HEK293T (cell line): Measurements from ENCODE around the gene MBOAT7.

ENCODE experiments used
- BHLHE40 ChIP-seq: fragments of 450-650 bp; IDR thresholded peaks from 2 replicates; pipeline ENCODE4 v1.6.1; 2016; ENCODE audit warnings: mild to moderate bottlenecking, moderate library complexity, borderline replicate concordance
- FOXA1 ChIP-seq: fragments of 450-650 bp; IDR thresholded peaks from 2 replicates; pipeline ENCODE4 v1.6.1; 2016; ENCODE audit warnings: mild to moderate bottlenecking
- FOXK2 ChIP-seq: fragments of 450-650 bp; IDR thresholded peaks from 2 replicates; pipeline ENCODE4 v1.6.1; 2016; ENCODE audit warnings: mild to moderate bottlenecking
- FOXM1 ChIP-seq: fragments of 450-650 bp; IDR thresholded peaks from 2 replicates; pipeline ENCODE4 v1.6.1; 2017; ENCODE audit warnings: mild to moderate bottlenecking, borderline replicate concordance
- SUZ12 ChIP-seq: fragments of 450-650 bp; IDR thresholded peaks from 2 replicates; pipeline ENCODE4 v1.6.1; 2016; ENCODE audit warnings: mild to moderate bottlenecking
- TARDBP ChIP-seq: fragments of 450-650 bp; IDR thresholded peaks from 2 replicates; pipeline ENCODE4 v1.6.1; 2016
- TF ChIP-seq, protein P1 (sequence below): fragments of 450-650 bp; IDR thresholded peaks from 2 replicates; pipeline ENCODE4 v1.6.1; 2016

DNA sequence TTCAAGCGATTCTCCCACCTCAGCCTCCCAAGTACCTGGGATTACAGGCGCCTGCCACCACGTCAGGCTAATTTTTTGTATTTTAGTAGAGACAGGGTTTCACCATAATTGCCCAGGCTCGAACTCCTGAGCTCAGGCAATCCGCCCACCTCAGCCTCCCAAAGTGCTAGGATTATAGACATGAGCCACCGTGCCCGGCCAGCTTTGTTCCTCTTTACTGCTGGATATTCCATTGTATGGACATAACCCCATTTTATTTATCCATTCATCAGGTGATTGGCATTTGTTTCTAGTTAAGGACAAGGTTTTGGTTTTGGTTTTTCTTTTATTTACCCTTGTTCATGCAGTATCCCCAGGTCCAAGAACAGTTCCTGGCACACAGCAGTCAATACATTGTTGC lies 7.2 kb upstream of the MBOAT7 start:
- TF ChIP-seq FOXM1 (no peak), FOXK2 (no peak), FOXA1 (no peak), TARDBP (no peak), BHLHE40 (no peak), SUZ12 (no peak)
- TF ChIP-seq, protein P1, sequence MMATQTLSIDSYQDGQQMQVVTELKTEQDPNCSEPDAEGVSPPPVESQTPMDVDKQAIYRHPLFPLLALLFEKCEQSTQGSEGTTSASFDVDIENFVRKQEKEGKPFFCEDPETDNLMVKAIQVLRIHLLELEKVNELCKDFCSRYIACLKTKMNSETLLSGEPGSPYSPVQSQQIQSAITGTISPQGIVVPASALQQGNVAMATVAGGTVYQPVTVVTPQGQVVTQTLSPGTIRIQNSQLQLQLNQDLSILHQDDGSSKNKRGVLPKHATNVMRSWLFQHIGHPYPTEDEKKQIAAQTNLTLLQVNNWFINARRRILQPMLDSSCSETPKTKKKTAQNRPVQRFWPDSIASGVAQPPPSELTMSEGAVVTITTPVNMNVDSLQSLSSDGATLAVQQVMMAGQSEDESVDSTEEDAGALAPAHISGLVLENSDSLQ: no peak
